ENCODE data around the gene TMCC1.

Gene TMCC1

DNA sequence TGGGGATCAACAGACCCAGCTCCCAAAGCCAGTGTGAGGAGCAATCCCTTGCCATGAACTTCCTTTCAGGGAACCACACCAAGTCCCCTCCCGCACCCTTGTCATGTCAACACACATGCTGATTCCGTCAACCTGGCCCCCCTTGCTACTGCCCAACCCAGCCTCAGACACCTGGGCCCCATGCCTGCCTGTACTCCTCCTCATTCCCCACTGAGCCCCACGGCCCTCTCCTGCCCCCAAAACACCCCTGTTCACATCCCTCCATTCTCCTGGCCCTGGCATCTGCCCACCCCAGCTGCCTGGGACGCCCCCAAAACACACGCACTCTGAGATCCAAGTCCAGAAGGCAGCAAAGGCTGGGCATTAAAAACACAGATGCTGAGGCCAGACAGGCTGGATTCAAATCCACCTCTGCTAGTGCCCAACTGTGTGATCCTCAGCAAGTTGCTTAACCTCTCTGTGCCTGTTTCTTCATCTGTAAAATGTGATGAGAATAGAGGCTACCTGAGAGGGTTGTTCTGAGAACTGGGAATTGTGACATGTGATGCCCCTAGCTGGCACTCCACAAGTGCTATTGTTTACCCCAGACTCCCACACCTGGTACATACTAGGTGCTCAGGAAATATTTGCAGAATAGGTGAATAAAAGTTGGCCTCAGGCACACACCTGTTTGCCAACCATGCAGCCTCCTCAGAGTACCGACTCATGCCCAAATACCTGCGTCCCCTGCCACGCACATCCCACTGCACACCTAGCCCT lies 289.3 kb downstream of the TMCC1 start:
- Histone ChIP-seq H3K36me3 (peaks cover 0 to 52% (median 14%) of the 10 kb centered on the region in 11 experiments; a peak in 13 of 22 replicates), H4K20me1 (peaks cover 45 to 72% (median 69%) of the 10 kb centered on the region in 11 experiments), H3K4me2 (peak overlapping the region; percentile 92 to 100 (median 99)), H3K9ac (peak overlapping the region; percentile 80 to 95 (median 87)), H3K9me3 (replicated peaks in 1 of 11) (no peaks in the 10 kb centered on the region), H3K27ac (peak overlapping the region in 8 of 11 experiments; percentile 31 to 100 (median 76); a peak in 13 of 22 replicates), H3K27me3 (no peaks in the 10 kb centered on the region), H3K4me1 (peaks cover 58 to 84% (median 79%) of the 10 kb centered on the region in 10 experiments), H3K4me3 (peak overlapping the region; percentile 75 to 98 (median 84))
- no peak for TF ChIP-seq Cebpa-rat (IDR thresholded peaks at IDR 0.05)

GRCh38 chr3:129603561-129603942 lies 290.0 kb downstream of the TMCC1 start:
- peaks cover 45 to 78% (median 75%) of the 10 kb centered on the region in 11 experiments for H4K20me1 ChIP-seq
- H3K4me3 ChIP-seq = peak overlapping the region; percentile 75 to 98 (median 84)
- H3K9ac ChIP-seq = peak overlapping the region; percentile 80 to 95 (median 87)
- peaks cover 0 to 58% (median 14%) of the 10 kb centered on the region in 11 experiments; a peak in 14 of 22 replicates for H3K36me3 ChIP-seq
- H3K4me1 ChIP-seq = peaks cover 58 to 84% (median 79%) of the 10 kb centered on the region in 10 experiments
- no peaks in the 10 kb centered on the region for H3K9me3 ChIP-seq (replicated peaks in 1 of 11)
- H3K4me2 ChIP-seq = peak overlapping the region; percentile 92 to 100 (median 99)
- peak overlapping the region in 9 of 11 experiments; percentile 20 to 100 (median 55); a peak in 17 of 22 replicates for H3K27ac ChIP-seq
- TF ChIP-seq Cebpa-rat (IDR thresholded peaks at IDR 0.05) = no peak
- H3K27me3 ChIP-seq = no peaks in the 10 kb centered on the region

DNA sequence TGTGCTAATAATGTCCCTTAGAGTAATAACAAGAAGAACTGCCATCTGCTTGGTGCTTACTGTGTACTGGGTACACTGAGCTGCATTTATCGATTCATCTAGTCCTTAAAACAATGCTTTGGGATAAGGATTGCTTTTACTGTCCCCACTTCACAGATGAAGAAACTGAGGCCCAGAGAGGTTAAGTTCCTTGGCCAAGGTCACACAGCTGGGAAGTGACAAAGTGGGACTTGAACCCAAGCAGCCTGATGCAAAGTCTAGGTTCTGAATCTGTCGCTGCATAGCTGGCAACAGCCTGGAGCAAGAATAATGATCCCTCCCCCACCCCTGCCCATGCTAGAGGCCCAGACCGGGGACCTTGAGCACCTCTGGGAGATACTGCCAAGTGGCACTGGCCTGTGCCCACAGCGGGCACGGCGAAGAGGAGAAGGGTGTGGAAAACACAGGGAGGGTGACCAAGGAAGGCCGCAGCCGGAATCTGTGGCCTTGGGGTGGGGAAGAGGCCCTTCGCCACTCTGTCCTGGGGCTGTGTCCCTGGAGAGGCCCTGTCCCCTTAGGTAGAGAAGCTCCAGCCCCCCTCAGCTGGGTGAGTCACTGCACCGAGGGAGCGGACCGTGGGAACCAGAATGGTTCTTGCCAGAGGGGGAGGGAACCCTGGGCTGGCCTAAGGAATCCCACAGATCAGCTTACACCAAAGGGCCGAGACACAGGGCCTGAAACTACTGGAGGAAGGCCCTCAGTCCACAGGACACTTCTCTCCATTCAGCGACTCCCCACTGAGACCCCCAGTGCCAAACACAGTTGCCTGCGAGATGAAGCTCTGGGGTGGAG lies 290.6 kb downstream of the TMCC1 start:
- peak overlapping the region; percentile 92 to 100 (median 99) for H3K4me2 ChIP-seq
- H3K4me1 ChIP-seq = peaks cover 58 to 84% (median 79%) of the 10 kb centered on the region in 10 experiments
- peaks cover 45 to 84% (median 81%) of the 10 kb centered on the region in 11 experiments for H4K20me1 ChIP-seq
- H3K36me3 ChIP-seq = peaks cover 0 to 61% (median 14%) of the 10 kb centered on the region in 11 experiments; a peak in 14 of 22 replicates
- peak overlapping the region in 9 of 11 experiments; percentile 20 to 100 (median 55); a peak in 18 of 22 replicates for H3K27ac ChIP-seq
- no peak for TF ChIP-seq Cebpa-rat (IDR thresholded peaks at IDR 0.05)
- no peaks in the 10 kb centered on the region for H3K27me3 ChIP-seq
- H3K9me3 ChIP-seq (replicated peaks in 1 of 11) = no peaks in the 10 kb centered on the region
- peak overlapping the region; percentile 80 to 95 (median 87) for H3K9ac ChIP-seq
- peak overlapping the region; percentile 75 to 98 (median 84) for H3K4me3 ChIP-seq

GRCh38 chr3:129602309-129602708 lies 291.2 kb downstream of the TMCC1 start:
- Histone ChIP-seq H3K4me2 (peak overlapping the region; percentile 92 to 100 (median 99)), H3K4me1 (peaks cover 58 to 84% (median 79%) of the 10 kb centered on the region in 10 experiments), H3K9ac (peak overlapping the region; percentile 80 to 95 (median 87); a peak in 20 of 22 replicates), H3K27ac (peak overlapping the region in 7 of 11 experiments; percentile 12 to 100 (median 96); a peak in 11 of 22 replicates), H3K27me3 (no peaks in the 10 kb centered on the region), H3K36me3 (peaks cover 0 to 61% (median 14%) of the 10 kb centered on the region in 11 experiments; a peak in 14 of 22 replicates), H3K9me3 (replicated peaks in 1 of 11) (no peaks in the 10 kb centered on the region), H3K4me3 (peak overlapping the region in 9 of 10 experiments; percentile 11 to 98 (median 85); a peak in 13 of 20 replicates), H4K20me1 (peaks cover 45 to 90% (median 87%) of the 10 kb centered on the region in 11 experiments)
- no peak for TF ChIP-seq Cebpa-rat (IDR thresholded peaks at IDR 0.05)

- peak overlapping the region; percentile 92 to 100 (median 99) for H3K4me2 ChIP-seq
- no peaks in the 10 kb centered on the region for H3K9me3 ChIP-seq (replicated peaks in 1 of 11)
- TF ChIP-seq Cebpa-rat (IDR thresholded peaks at IDR 0.05) = no peak
- H3K36me3 ChIP-seq = peaks cover 0 to 61% (median 14%) of the 10 kb centered on the region in 11 experiments; a peak in 14 of 22 replicates
- peak overlapping the region in 7 of 11 experiments; percentile 31 to 100 (median 96); a peak in 10 of 22 replicates for H3K27ac ChIP-seq
- no peaks in the 10 kb centered on the region for H3K27me3 ChIP-seq
- peak overlapping the region in 10 of 11 experiments; percentile 80 to 95 (median 88); a peak in 20 of 22 replicates for H3K9ac ChIP-seq
- H3K4me3 ChIP-seq = peak overlapping the region in 6 of 10 experiments; percentile 17 to 98 (median 89); a peak in 7 of 20 replicates
- peaks cover 62 to 86% (median 82%) of the 10 kb centered on the region in 10 experiments for H3K4me1 ChIP-seq
- peaks cover 45 to 96% (median 89%) of the 10 kb centered on the region in 11 experiments for H4K20me1 ChIP-seq
Observed at GRCh38 chr3:129601713-129602112, 291.8 kb downstream of the TMCC1 start.

GRCh38 chr3:129600348-129600747 lies 293.2 kb downstream of the TMCC1 start:
- no peak for TF ChIP-seq Cebpa-rat (IDR thresholded peaks at IDR 0.05)
- peaks cover 38 to 99% (median 81%) of the 10 kb centered on the region in 11 experiments for H4K20me1 ChIP-seq
- no peaks in the 10 kb centered on the region for H3K9me3 ChIP-seq (replicated peaks in 1 of 11)
- no peaks in the 10 kb centered on the region for H3K27me3 ChIP-seq
- peak overlapping the region; percentile 11 to 100 (median 98); a peak in 19 of 22 replicates for H3K27ac ChIP-seq
- H3K4me3 ChIP-seq = peak overlapping the region in 7 of 10 experiments; percentile 39 to 98 (median 54); a peak in 14 of 20 replicates
- H3K4me1 ChIP-seq = peaks cover 76 to 96% (median 96%) of the 10 kb centered on the region in 10 experiments
- H3K4me2 ChIP-seq = peak overlapping the region; percentile 92 to 100 (median 99)
- H3K36me3 ChIP-seq = peaks cover 0 to 66% (median 14%) of the 10 kb centered on the region in 11 experiments; a peak in 14 of 22 replicates
- peak overlapping the region; percentile 80 to 95 (median 87) for H3K9ac ChIP-seq

DNA sequence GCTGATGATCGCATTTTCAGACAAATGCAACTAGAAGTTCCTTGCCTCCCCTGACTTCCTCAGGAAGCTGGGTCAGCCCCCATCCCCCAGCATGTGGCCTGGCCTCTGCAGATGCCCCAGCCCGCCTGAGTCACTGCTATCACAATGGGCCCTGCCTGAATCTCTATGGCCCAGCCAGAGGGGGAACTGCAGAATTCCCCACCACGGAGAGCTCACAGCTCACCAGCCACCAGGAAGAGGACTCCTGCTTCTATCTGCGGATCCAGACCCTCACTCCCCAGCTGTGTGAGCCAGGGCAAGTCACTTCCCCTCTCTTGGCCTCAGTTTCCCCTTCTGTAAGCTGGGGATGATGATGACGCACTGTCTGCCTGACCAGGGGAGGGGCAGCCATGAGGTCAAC lies 293.9 kb downstream of the TMCC1 start:
- H3K4me2 ChIP-seq = peak overlapping the region; percentile 92 to 100 (median 99)
- H3K9ac ChIP-seq = peak overlapping the region; percentile 82 to 95 (median 87); a peak in 21 of 22 replicates
- H3K9me3 ChIP-seq (replicated peaks in 1 of 11) = no peaks in the 10 kb centered on the region
- peak overlapping the region; percentile 12 to 100 (median 98); a peak in 21 of 22 replicates for H3K27ac ChIP-seq
- H3K36me3 ChIP-seq = peaks cover 0 to 68% (median 14%) of the 10 kb centered on the region in 11 experiments; a peak in 14 of 22 replicates
- peaks cover 83 to 100% (median 100%) of the 10 kb centered on the region in 10 experiments for H3K4me1 ChIP-seq
- no peak for TF ChIP-seq Cebpa-rat (IDR thresholded peaks at IDR 0.05)
- no peaks in the 10 kb centered on the region for H3K27me3 ChIP-seq
- peak overlapping the region; percentile 30 to 98 (median 54); a peak in 19 of 20 replicates for H3K4me3 ChIP-seq
- peaks cover 33 to 100% (median 76%) of the 10 kb centered on the region in 11 experiments for H4K20me1 ChIP-seq

DNA sequence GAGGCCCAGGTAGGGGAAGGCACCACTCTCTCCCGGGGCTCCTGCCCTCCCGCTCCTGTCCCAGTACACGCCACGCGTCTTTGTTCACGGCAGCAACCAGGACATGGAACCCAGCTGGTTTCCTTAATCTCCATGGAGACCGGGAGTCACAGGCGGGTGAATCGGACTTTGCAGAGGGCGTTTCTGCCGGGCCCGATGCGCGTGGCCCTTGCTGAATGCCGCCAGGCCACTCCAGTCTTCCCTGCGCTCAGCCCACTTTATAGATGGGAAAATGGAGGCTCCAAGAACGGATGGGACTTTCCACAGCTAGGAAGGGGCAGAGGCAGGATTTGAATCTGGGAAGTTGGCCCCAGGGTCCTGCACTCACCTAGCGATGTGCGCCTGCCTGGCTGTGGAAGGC lies 294.4 kb downstream of the TMCC1 start:
- Histone ChIP-seq H4K20me1 (peaks cover 28 to 100% (median 70%) of the 10 kb centered on the region in 11 experiments), H3K9ac (peak overlapping the region; percentile 82 to 95 (median 87))
- TF ChIP-seq Cebpa-rat (IDR thresholded peaks at IDR 0.05) = no peak

More for the DNA sequence above, 294.4 kb downstream of the TMCC1 start:
- H3K4me2 ChIP-seq = peak overlapping the region; percentile 92 to 100 (median 99)
- no peaks in the 10 kb centered on the region for H3K9me3 ChIP-seq (replicated peaks in 1 of 11)
- peak overlapping the region; percentile 12 to 100 (median 98); a peak in 21 of 22 replicates for H3K27ac ChIP-seq
- no peaks in the 10 kb centered on the region for H3K27me3 ChIP-seq
- H3K4me1 ChIP-seq = peaks cover 89 to 100% (median 100%) of the 10 kb centered on the region in 10 experiments
- peak overlapping the region; percentile 30 to 98 (median 54); a peak in 19 of 20 replicates for H3K4me3 ChIP-seq
- peaks cover 0 to 66% (median 14%) of the 10 kb centered on the region in 11 experiments; a peak in 14 of 22 replicates for H3K36me3 ChIP-seq

Data from BLaER1 treated with 17β-estradiol and CSF1 and Interleukin-3, amounts not matched to agents 10 nM and 100 nM (cell line).